ENCODE measurements around the gene SULT6B1.
"Not testable (repeated sequence)": the region's sequence is repeated elsewhere in the genome, so short reads cannot be mapped to it uniquely, and the experiment has no call there.

DNA sequence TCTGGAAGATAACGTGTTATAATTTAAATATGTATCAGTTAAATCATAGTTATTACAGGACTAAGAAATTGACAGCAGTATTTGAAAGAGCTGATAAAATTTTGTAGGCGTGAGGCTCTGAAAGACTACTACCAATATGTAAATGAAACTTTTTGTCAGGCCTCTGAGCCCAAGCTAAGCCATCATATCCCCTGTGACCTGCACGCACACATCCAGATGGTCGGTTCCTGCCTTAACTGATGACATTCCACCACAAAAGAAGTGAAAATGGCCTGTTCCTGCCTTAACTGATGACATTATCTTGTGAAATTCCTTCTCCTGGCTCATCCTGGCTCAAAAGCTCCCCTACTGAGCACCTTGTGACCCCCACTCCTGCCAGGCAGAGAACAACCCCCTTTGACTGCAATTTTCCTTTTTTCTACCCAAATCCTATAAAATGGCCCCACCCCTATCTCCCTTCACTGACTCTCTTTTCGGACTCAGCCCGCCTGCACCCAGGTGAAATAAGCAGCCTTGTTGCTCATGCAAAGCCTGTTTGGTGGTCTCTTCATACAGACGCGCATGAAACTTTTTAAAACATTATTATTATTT is 16.7 kb upstream of the SULT6B1 start:
- TF ChIP-seq, protein P1, sequence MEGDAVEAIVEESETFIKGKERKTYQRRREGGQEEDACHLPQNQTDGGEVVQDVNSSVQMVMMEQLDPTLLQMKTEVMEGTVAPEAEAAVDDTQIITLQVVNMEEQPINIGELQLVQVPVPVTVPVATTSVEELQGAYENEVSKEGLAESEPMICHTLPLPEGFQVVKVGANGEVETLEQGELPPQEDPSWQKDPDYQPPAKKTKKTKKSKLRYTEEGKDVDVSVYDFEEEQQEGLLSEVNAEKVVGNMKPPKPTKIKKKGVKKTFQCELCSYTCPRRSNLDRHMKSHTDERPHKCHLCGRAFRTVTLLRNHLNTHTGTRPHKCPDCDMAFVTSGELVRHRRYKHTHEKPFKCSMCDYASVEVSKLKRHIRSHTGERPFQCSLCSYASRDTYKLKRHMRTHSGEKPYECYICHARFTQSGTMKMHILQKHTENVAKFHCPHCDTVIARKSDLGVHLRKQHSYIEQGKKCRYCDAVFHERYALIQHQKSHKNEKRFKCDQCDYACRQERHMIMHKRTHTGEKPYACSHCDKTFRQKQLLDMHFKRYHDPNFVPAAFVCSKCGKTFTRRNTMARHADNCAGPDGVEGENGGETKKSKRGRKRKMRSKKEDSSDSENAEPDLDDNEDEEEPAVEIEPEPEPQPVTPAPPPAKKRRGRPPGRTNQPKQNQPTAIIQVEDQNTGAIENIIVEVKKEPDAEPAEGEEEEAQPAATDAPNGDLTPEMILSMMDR (conservative IDR thresholded peaks at IDR 0.05) = not testable (repeated sequence)
- TF ChIP-seq EZH2 (IDR thresholded peaks at IDR 0.05; ENCODE audit: low read depth) = not testable (repeated sequence)

All from PC-9 (cell line).